GM23338 (cell line): ENCODE measurements around the gene GABARAPL1. TPM values are rescaled to one million over a fixed set of nuclear protein-coding genes. Genes with fewer than 3 reads are reported as not detected.

Experiments
- ATAC-seq: fragments of 200-7000 bp; cut with Tn5 transposase; 3 replicates; pipeline ENCODE4 v1.9.1; 2020
- DNase-seq: peaks from one replicate; pipeline ENCODE4 v3.0.0-alpha.2; 2015; ENCODE audit warnings: low spot score
- H2AFZ ChIP-seq: fragments of 200-600 bp; sonication (generic); 2 replicates; pipeline ENCODE4 v1.8.0; 2016; ENCODE audit warnings: antibody characterized with exemption, mild to moderate bottlenecking, moderate library complexity
- H3F3A ChIP-seq: fragments of 200-600 bp; sonication (generic); replicated peaks from 2 replicates; pipeline ENCODE4 v1.8.0; 2017; ENCODE audit warnings: antibody characterized with exemption, mixed run types, low read depth
- H3K27ac ChIP-seq: fragments of 200-600 bp; sonication (generic); 2 replicates; pipeline ENCODE4 v1.6.1; 2016; ENCODE audit warnings: low read depth
- H3K27me3 ChIP-seq: fragments of 200-600 bp; sonication (generic); 2 replicates; pipeline ENCODE4 v1.8.0; 2016; ENCODE audit warnings: mild to moderate bottlenecking, mixed run types, moderate library complexity; ENCODE audit not compliant: insufficient read depth
- H3K36me3 ChIP-seq: fragments of 200-600 bp; sonication (generic); 2 replicates; pipeline ENCODE4 v1.8.0; 2016; ENCODE audit warnings: mild to moderate bottlenecking; ENCODE audit not compliant: insufficient read depth
- H3K4me1 ChIP-seq: fragments of 200-600 bp; sonication (generic); 2 replicates; pipeline ENCODE4 v1.8.0; 2016; ENCODE audit warnings: mild to moderate bottlenecking, moderate library complexity; ENCODE audit not compliant: insufficient read depth
- H3K4me2 ChIP-seq: fragments of 200-600 bp; sonication (generic); 2 replicates; pipeline ENCODE4 v1.7.1; 2017; ENCODE audit warnings: mixed run types
- H3K4me3 ChIP-seq: fragments of 200-600 bp; sonication (generic); 2 replicates; pipeline ENCODE4 v1.6.1; 2016; ENCODE audit warnings: mixed run types
- H3K79me2 ChIP-seq: fragments of 200-600 bp; sonication (generic); replicated peaks from 2 replicates; pipeline ENCODE4 v1.8.0; 2017; ENCODE audit warnings: mild to moderate bottlenecking; ENCODE audit not compliant: insufficient read depth
- H3K9me2 ChIP-seq: fragments of 200-600 bp; sonication (generic); 2 replicates; pipeline ENCODE4 v1.8.0; 2017; ENCODE audit not compliant: insufficient read depth
- H4K20me1 ChIP-seq: fragments of 200-600 bp; sonication (generic); replicated peaks from 2 replicates; pipeline ENCODE4 v1.8.0; 2017; ENCODE audit warnings: mild to moderate bottlenecking; ENCODE audit not compliant: insufficient read depth
- H3K27ac Mint-ChIP-seq: 2 replicates; pipeline ENCODE4 v1.8.0; 2020; ENCODE audit warnings: inconsistent platforms, mild to moderate bottlenecking, moderate library complexity, mixed read lengths
- H3K27me3 Mint-ChIP-seq: 3 replicates; pipeline ENCODE4 v1.8.0; 2022; ENCODE audit warnings: low read depth, mild to moderate bottlenecking, moderate library complexity, mixed read lengths, inconsistent platforms; ENCODE audit not compliant: insufficient read depth, poor library complexity
- H3K36me3 Mint-ChIP-seq: 3 replicates; pipeline ENCODE4 v1.8.0; 2021; ENCODE audit warnings: low read depth, mild to moderate bottlenecking, inconsistent platforms, moderate library complexity, mixed read lengths
- H3K4me1 Mint-ChIP-seq: 3 replicates; pipeline ENCODE4 v1.8.0; 2020; ENCODE audit warnings: mild to moderate bottlenecking, inconsistent platforms, mixed read lengths
- H3K4me3 Mint-ChIP-seq: 3 replicates; pipeline ENCODE4 v1.8.0; 2021; ENCODE audit warnings: moderate library complexity, mild to moderate bottlenecking, inconsistent platforms, mixed read lengths
- H3K9me3 Mint-ChIP-seq: 3 replicates; pipeline ENCODE4 v1.8.0; 2020; ENCODE audit warnings: moderate library complexity, mild to moderate bottlenecking, inconsistent platforms, mixed read lengths
- CREB1 ChIP-seq: fragments of 250-450 bp; sonication (Bioruptor Pico); IDR thresholded peaks from 2 replicates; pipeline ENCODE4 v1.5.0; 2020; ENCODE audit warnings: low read depth, mild to moderate bottlenecking, moderate library complexity
- CTCF ChIP-seq, 2 experiments: fragments of 200-600 bp in 1 of 2; sonication (generic) in 1 of 2; conservative IDR thresholded peaks; 2 replicates each; pipeline versions ENCODE4 v1.5.1 to v1.6.1; 2016 to 2017; ENCODE audit warnings: antibody characterized with exemption in 2 of 2, low read depth in 2 of 2, mild to moderate bottlenecking in 2 of 2, moderate library complexity in 1 of 2
- ETS1 ChIP-seq: IDR thresholded peaks from 2 replicates; pipeline ENCODE4 v1.6.1; 2016; ENCODE audit warnings: antibody characterized with exemption
- EZH2 ChIP-seq: fragments of 200-600 bp; sonication (generic); IDR thresholded peaks from one replicate; pipeline ENCODE4 v1.8.0; 2017; ENCODE audit warnings: antibody characterized with exemption, mild to moderate bottlenecking, low read depth; ENCODE audit not compliant: unreplicated experiment
- EZH2phosphoT487 ChIP-seq: fragments of 200-600 bp; sonication (generic); IDR thresholded peaks from one replicate; pipeline ENCODE4 v1.8.1; 2018; ENCODE audit warnings: antibody characterized with exemption; ENCODE audit not compliant: unreplicated experiment
- JUNB ChIP-seq: IDR thresholded peaks from one replicate; pipeline ENCODE4 v1.6.1; 2016; ENCODE audit warnings: antibody characterized with exemption; ENCODE audit not compliant: unreplicated experiment
- NANOG ChIP-seq: IDR thresholded peaks from 2 replicates; pipeline ENCODE4 v1.6.1; 2016; ENCODE audit warnings: antibody characterized with exemption, borderline replicate concordance
- POLR2AphosphoS5 ChIP-seq: IDR thresholded peaks from 2 replicates; pipeline ENCODE4 v1.6.1; 2016; ENCODE audit warnings: antibody characterized with exemption, low read depth
- STAT1 ChIP-seq: IDR thresholded peaks from one replicate; pipeline ENCODE4 v1.6.1; 2016; ENCODE audit warnings: antibody characterized with exemption; ENCODE audit not compliant: unreplicated experiment
- ZNF114 ChIP-seq: fragments of 250-450 bp; sonication (Bioruptor Pico); IDR thresholded peaks from 2 replicates; pipeline ENCODE4 v1.5.0; 2020; ENCODE audit warnings: mild to moderate bottlenecking, moderate library complexity
- ZNF331 ChIP-seq: fragments of 250-450 bp; sonication (Bioruptor Pico); IDR thresholded peaks from 2 replicates; pipeline ENCODE4 v1.5.0; 2020; ENCODE audit warnings: low read depth, mild to moderate bottlenecking, moderate library complexity
- polyA plus RNA-seq: library from polyadenylated mRNA; unstranded; fragments of >200 nt; fragmentation: Nextera tagmentation; extraction: Ambion mirVana; gene quantifications from 2 replicates; pipeline ENCODE4 v1.2.1, GENCODE V29; 2016
- total RNA-seq: library from RNA; depleted of rRNA; stranded (reverse); fragments of >200 nt; shearing (Covaris generic); gene quantifications from 2 replicates; pipeline ENCODE4 v1.2.3, GENCODE V29; 2014
- TF ChIP-seq, protein P1 (sequence below): IDR thresholded peaks from one replicate; pipeline ENCODE4 v1.6.1; 2018; ENCODE audit warnings: antibody characterized with exemption; ENCODE audit not compliant: unreplicated experiment
- TF ChIP-seq, protein P2 (sequence below): fragments of 250-450 bp; sonication (Bioruptor Pico); IDR thresholded peaks from 2 replicates; pipeline ENCODE4 v1.5.0; 2020; ENCODE audit warnings: mild to moderate bottlenecking, moderate library complexity

The GABARAPL1 gene
- total and polyA plus RNA-seq, 2 experiments from 2014 or later = 35.7 to 77.8 TPM

DNA sequence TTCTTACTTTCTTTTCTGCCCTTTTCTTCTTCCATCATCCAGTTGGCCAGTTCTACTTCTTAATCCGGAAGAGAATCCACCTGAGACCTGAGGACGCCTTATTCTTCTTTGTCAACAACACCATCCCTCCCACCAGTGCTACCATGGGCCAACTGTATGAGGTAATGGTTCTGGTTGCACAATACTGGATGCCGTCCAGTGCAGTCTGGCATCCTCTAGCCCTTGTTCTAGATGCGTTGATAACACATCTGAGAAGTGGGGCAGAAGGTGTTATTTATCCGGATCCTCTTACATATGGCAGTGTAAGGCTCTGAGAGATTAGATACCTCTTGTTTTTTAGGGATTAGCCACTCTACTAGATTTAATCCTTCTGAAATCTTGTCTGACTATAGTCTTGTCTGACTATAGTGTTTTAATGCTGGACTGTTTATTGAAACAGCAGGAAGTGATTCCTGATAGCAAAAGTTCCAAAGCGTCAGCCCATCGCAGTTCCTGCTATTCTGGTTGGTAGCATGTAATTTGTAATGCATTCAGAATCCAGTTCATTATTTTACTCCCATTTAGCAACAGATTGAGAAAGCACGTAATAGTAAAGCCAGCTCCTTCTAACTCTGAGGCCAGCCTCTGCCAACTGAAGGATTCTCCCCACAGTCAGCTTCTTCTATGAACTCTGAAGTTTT lies 7.9 kb downstream of the GABARAPL1 start:
- DNase-seq = no peak
- H3K36me3 Mint-ChIP-seq = peaks cover 61% of the 10 kb centered on the region
- Histone ChIP-seq H3K4me2 (no peak overlapping the region), H4K20me1 (0 out of 2 replicates have a peak, but pooled peaks cover 5% of the 10 kb centered on the region), H3K9me2 (no peaks in the 10 kb centered on the region), H3K79me2 (peaks cover 26% of the 10 kb centered on the region), H3K4me3 (no peak overlapping the region), H3K27ac (no peak overlapping the region), H3K4me1 (peaks cover 7% of the 10 kb centered on the region), H3F3A (no peaks in the 10 kb centered on the region), H2AFZ (no peak overlapping the region), H3K36me3 (peaks cover 22% of the 10 kb centered on the region), H3K27me3 (no peaks in the 10 kb centered on the region)
- peaks cover 4% of the 10 kb centered on the region for H3K27me3 Mint-ChIP-seq
- no peak overlapping the region for H3K27ac Mint-ChIP-seq
- no peaks in the 10 kb centered on the region for H3K9me3 Mint-ChIP-seq
- H3K4me3 Mint-ChIP-seq = no peak overlapping the region
- ATAC-seq = no peak
- TF ChIP-seq EZH2 = no peak
- TF ChIP-seq POLR2AphosphoS5 = no peak
- TF ChIP-seq STAT1 = no peak
- no peak for TF ChIP-seq NANOG
- no peak for TF ChIP-seq ZNF331 (CRISPR knock-in tag)
- TF ChIP-seq ETS1 = no peak
- no peak for TF ChIP-seq CTCF (conservative IDR thresholded peaks at IDR 0.05; ENCODE audit: low read depth in 2 of 2)
- TF ChIP-seq CREB1 = no peak
- TF ChIP-seq, protein P1, sequence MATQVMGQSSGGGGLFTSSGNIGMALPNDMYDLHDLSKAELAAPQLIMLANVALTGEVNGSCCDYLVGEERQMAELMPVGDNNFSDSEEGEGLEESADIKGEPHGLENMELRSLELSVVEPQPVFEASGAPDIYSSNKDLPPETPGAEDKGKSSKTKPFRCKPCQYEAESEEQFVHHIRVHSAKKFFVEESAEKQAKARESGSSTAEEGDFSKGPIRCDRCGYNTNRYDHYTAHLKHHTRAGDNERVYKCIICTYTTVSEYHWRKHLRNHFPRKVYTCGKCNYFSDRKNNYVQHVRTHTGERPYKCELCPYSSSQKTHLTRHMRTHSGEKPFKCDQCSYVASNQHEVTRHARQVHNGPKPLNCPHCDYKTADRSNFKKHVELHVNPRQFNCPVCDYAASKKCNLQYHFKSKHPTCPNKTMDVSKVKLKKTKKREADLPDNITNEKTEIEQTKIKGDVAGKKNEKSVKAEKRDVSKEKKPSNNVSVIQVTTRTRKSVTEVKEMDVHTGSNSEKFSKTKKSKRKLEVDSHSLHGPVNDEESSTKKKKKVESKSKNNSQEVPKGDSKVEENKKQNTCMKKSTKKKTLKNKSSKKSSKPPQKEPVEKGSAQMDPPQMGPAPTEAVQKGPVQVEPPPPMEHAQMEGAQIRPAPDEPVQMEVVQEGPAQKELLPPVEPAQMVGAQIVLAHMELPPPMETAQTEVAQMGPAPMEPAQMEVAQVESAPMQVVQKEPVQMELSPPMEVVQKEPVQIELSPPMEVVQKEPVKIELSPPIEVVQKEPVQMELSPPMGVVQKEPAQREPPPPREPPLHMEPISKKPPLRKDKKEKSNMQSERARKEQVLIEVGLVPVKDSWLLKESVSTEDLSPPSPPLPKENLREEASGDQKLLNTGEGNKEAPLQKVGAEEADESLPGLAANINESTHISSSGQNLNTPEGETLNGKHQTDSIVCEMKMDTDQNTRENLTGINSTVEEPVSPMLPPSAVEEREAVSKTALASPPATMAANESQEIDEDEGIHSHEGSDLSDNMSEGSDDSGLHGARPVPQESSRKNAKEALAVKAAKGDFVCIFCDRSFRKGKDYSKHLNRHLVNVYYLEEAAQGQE = no peak
- TF ChIP-seq ZNF114 (CRISPR knock-in tag) = no peak
- TF ChIP-seq, protein P2, sequence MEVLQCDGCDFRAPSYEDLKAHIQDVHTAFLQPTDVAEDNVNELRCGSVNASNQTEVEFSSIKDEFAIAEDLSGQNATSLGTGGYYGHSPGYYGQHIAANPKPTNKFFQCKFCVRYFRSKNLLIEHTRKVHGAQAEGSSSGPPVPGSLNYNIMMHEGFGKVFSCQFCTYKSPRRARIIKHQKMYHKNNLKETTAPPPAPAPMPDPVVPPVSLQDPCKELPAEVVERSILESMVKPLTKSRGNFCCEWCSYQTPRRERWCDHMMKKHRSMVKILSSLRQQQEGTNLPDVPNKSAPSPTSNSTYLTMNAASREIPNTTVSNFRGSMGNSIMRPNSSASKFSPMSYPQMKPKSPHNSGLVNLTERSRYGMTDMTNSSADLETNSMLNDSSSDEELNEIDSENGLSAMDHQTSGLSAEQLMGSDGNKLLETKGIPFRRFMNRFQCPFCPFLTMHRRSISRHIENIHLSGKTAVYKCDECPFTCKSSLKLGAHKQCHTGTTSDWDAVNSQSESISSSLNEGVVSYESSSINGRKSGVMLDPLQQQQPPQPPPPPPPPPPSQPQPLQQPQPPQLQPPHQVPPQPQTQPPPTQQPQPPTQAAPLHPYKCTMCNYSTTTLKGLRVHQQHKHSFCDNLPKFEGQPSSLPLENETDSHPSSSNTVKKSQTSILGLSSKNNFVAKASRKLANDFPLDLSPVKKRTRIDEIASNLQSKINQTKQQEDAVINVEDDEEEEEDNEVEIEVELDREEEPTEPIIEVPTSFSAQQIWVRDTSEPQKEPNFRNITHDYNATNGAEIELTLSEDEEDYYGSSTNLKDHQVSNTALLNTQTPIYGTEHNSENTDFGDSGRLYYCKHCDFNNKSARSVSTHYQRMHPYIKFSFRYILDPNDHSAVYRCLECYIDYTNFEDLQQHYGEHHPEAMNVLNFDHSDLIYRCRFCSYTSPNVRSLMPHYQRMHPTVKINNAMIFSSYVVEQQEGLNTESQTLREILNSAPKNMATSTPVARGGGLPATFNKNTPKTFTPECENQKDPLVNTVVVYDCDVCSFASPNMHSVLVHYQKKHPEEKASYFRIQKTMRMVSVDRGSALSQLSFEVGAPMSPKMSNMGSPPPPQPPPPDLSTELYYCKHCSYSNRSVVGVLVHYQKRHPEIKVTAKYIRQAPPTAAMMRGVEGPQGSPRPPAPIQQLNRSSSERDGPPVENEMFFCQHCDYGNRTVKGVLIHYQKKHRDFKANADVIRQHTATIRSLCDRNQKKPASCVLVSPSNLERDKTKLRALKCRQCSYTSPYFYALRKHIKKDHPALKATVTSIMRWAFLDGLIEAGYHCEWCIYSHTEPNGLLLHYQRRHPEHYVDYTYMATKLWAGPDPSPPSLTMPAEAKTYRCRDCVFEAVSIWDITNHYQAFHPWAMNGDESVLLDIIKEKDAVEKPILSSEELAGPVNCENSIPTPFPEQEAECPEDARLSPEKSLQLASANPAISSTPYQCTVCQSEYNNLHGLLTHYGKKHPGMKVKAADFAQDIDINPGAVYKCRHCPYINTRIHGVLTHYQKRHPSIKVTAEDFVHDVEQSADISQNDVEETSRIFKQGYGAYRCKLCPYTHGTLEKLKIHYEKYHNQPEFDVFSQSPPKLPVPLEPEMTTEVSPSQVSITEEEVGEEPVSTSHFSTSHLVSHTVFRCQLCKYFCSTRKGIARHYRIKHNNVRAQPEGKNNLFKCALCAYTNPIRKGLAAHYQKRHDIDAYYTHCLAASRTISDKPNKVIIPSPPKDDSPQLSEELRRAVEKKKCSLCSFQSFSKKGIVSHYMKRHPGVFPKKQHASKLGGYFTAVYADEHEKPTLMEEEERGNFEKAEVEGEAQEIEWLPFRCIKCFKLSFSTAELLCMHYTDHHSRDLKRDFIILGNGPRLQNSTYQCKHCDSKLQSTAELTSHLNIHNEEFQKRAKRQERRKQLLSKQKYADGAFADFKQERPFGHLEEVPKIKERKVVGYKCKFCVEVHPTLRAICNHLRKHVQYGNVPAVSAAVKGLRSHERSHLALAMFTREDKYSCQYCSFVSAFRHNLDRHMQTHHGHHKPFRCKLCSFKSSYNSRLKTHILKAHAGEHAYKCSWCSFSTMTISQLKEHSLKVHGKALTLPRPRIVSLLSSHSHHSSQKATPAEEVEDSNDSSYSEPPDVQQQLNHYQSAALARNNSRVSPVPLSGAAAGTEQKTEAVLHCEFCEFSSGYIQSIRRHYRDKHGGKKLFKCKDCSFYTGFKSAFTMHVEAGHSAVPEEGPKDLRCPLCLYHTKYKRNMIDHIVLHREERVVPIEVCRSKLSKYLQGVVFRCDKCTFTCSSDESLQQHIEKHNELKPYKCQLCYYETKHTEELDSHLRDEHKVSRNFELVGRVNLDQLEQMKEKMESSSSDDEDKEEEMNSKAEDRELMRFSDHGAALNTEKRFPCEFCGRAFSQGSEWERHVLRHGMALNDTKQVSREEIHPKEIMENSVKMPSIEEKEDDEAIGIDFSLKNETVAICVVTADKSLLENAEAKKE (CRISPR knock-in tag) = no peak
- TF ChIP-seq JUNB = no peak
- no peak for TF ChIP-seq EZH2phosphoT487
- H3K4me1 Mint-ChIP-seq = peaks cover 4% of the 10 kb centered on the region
